HCT116 (cell line): ENCODE data around the gene CRLF1. TPM values are rescaled to one million over a fixed set of nuclear protein-coding genes. Genes with fewer than 3 reads are reported as not detected.

Experiments
- ATAC-seq: fragments of 200-7000 bp; cut with Tn5 transposase; 2 replicates; pipeline ENCODE4 v1.9.1; 2020; ENCODE audit warnings: mild to moderate bottlenecking, moderate library complexity
- BruUV-seq: library from RNA; stranded (reverse); fragments of 400-500 nt; replicated peaks from 2 replicates; lab custom pipeline; 2021; lab: Mats Ljungman, UMichigan
- CTCF ChIA-PET: fragments of 300-600 bp; sonication (Branson Sonifier 250); formaldehyde crosslinking; loops from one replicate; lab custom pipeline; 2021; ENCODE audit warnings: antibody characterized with exemption; lab: Charles Lee
- POLR2A ChIA-PET: fragments of 300-600, 350-600 bp; sonication (Branson Sonifier 250); formaldehyde crosslinking; loops from one replicate; lab custom pipeline; 2021; ENCODE audit warnings: antibody characterized with exemption; lab: Charles Lee
- RAD21 ChIA-PET, 2 experiments: fragments of 300-600 bp; sonication (Branson Sonifier 250); formaldehyde crosslinking; loops; one replicate each; lab custom pipeline; 2023; ENCODE audit warnings: low total read pairs in 2 of 2; ENCODE audit not compliant: uncharacterized antibody in 2 of 2, unreplicated experiment in 2 of 2, low non-redundant PET in 1 of 2; lab: Charles Lee
- DNase-seq: peaks from one replicate; pipeline ENCODE4 v3.0.0-alpha.2; 2010; ENCODE audit warnings: low read depth, low spot score
- H2AFZ ChIP-seq: fragments of 200-600 bp; shearing (Covaris generic), sonication (generic); 2 replicates; pipeline ENCODE4 v1.6.1; 2017; ENCODE audit warnings: low read depth, mixed run types, mixed read lengths, antibody characterized with exemption, low read length; ENCODE audit not compliant: poor library complexity, severe bottlenecking
- H3K27ac ChIP-seq: 2 replicates; pipeline ENCODE4 v1.5.1; 2012; ENCODE audit warnings: low read depth, low read length
- H3K27me3 ChIP-seq: fragments of 200-600 bp; sonication (generic); 2 replicates; pipeline ENCODE4 v1.6.1; 2016; ENCODE audit warnings: mixed run types, low read length, mixed read lengths; ENCODE audit not compliant: insufficient read depth
- H3K36me3 ChIP-seq, 2 experiments: fragments of 200-500 bp in 1 of 2; fragments of 200-600 bp in 1 of 2; sonication (Bioruptor generic) in 1 of 2; sonication (generic) in 1 of 2; 2 replicates each; pipeline versions ENCODE4 v1.5.1 to v1.6.1; 2014 to 2016; ENCODE audit warnings: low read length in 2 of 2, inconsistent platforms in 1 of 2, mixed read lengths in 1 of 2, mixed run types in 1 of 2; ENCODE audit not compliant: insufficient read depth in 2 of 2, control insufficient read depth in 1 of 2
- H3K4me1 ChIP-seq, 2 experiments: fragments of 200-600 bp in 1 of 2; sonication (generic) in 1 of 2; 2 replicates each; pipeline versions ENCODE4 v1.5.1 to v1.6.1; 2012 to 2017; ENCODE audit warnings: low read length in 2 of 2, inconsistent platforms in 1 of 2, mild to moderate bottlenecking in 1 of 2, mixed read lengths in 1 of 2, mixed run types in 1 of 2, moderate library complexity in 1 of 2; ENCODE audit not compliant: insufficient read depth in 2 of 2, control insufficient read depth in 1 of 2
- H3K4me2 ChIP-seq: fragments of 200-600 bp; sonication (generic); 2 replicates; pipeline ENCODE4 v1.6.1; 2017; ENCODE audit warnings: mixed run types, low read length, mixed read lengths
- H3K4me3 ChIP-seq, 2 experiments: fragments of 200-600 bp in 1 of 2; sonication (generic) in 1 of 2; replicated peaks in 1 of 2; 2 replicates each; pipeline ENCODE4 v1.5.1; 2011 to 2016; ENCODE audit warnings: low read length in 2 of 2, control low read depth in 1 of 2, low read depth in 1 of 2, mild to moderate bottlenecking in 1 of 2, mixed read lengths in 1 of 2, mixed run types in 1 of 2
- H3K79me2 ChIP-seq: fragments of 200-600 bp; sonication (generic); 2 replicates; pipeline ENCODE4 v1.6.1; 2017; ENCODE audit warnings: mild to moderate bottlenecking, mixed run types, low read length, moderate library complexity, mixed read lengths; ENCODE audit not compliant: insufficient read depth
- H3K9ac ChIP-seq: fragments of 200-600 bp; sonication (generic); 2 replicates; pipeline ENCODE4 v1.6.1; 2016; ENCODE audit warnings: low read length, mixed read lengths
- H3K9me2 ChIP-seq: fragments of 200-600 bp; sonication (generic), shearing (Covaris generic); 2 replicates; pipeline ENCODE4 v1.6.1; 2017; ENCODE audit warnings: mixed run types, mild to moderate bottlenecking, moderate library complexity; ENCODE audit not compliant: insufficient read depth
- H3K9me3 ChIP-seq, 2 experiments: fragments of 200-500 bp in 1 of 2; fragments of 200-600 bp in 1 of 2; sonication (Bioruptor generic) in 1 of 2; sonication (generic) in 1 of 2; 2 replicates each; pipeline ENCODE4 v1.6.1; 2014 to 2017; ENCODE audit warnings: low read length in 2 of 2, mixed read lengths in 2 of 2, inconsistent platforms in 1 of 2, low read depth in 1 of 2, mild to moderate bottlenecking in 1 of 2, mixed run types in 1 of 2, moderate library complexity in 1 of 2; ENCODE audit not compliant: control insufficient read depth in 1 of 2, insufficient read depth in 1 of 2
- H4K20me1 ChIP-seq: fragments of 200-600 bp; sonication (generic), shearing (Covaris generic); 2 replicates; pipeline ENCODE4 v1.6.1; 2017; ENCODE audit warnings: mixed run types, mild to moderate bottlenecking, moderate library complexity; ENCODE audit not compliant: insufficient read depth
- CEBPB ChIP-seq: IDR thresholded peaks from 2 replicates; pipeline ENCODE4 v1.6.1; 2012; ENCODE audit warnings: low read depth
- EGR1 ChIP-seq: IDR thresholded peaks from 2 replicates; pipeline ENCODE4 v1.6.1; 2012; ENCODE audit warnings: low read depth
- EZH2 ChIP-seq: fragments of 200-600 bp; sonication (generic); IDR thresholded peaks from 2 replicates; pipeline ENCODE4 v1.6.1; 2017; ENCODE audit warnings: antibody characterized with exemption, mixed run types
- EZH2phosphoT487 ChIP-seq: fragments of 200-600 bp; IDR thresholded peaks from 2 replicates; pipeline ENCODE4 v1.6.1; 2018; ENCODE audit warnings: antibody characterized with exemption, borderline replicate concordance
- TCF7L2 ChIP-seq: IDR thresholded peaks from 2 replicates; pipeline ENCODE4 v1.7.0; 2011; ENCODE audit warnings: borderline replicate concordance, inconsistent platforms; ENCODE audit not compliant: insufficient read depth, insufficient read length; ENCODE audit errors: extremely low read depth
- ZFX ChIP-seq: fragments of 450-650 bp; IDR thresholded peaks from 2 replicates; pipeline ENCODE4 v1.6.1; 2017
- ZNF274 ChIP-seq: fragments of 200-500 bp; sonication (Bioruptor generic); IDR thresholded peaks from 2 replicates; pipeline ENCODE4 v1.6.1; 2014; ENCODE audit warnings: mild to moderate bottlenecking, low read depth, low read length, inconsistent platforms
- intact Hi-C: fragments of 100-400 bp; cut with micrococcal nuclease; formaldehyde crosslinking; loops from 2 replicates; pipeline ENCODE4 v1.10.0; 2022
- total RNA-seq: library from RNA; stranded (reverse); gene quantifications from one replicate; pipeline ENCODE4 v1.2.1, GENCODE V29; 2021; ENCODE audit not compliant: unreplicated experiment
- TF ChIP-seq, protein P1 (sequence below): IDR thresholded peaks from 2 replicates; pipeline ENCODE4 v1.6.1; 2012
- TF ChIP-seq, protein P2 (sequence below): IDR thresholded peaks from 2 replicates; pipeline ENCODE4 v1.6.1; 2011; ENCODE audit warnings: mild to moderate bottlenecking, low read length, moderate library complexity; ENCODE audit not compliant: insufficient replicate concordance; ENCODE audit errors: extremely low read depth

CRLF1 gene
- total RNA-seq, 1 experiment from 2014 or later: 43.0 TPM

DNA sequence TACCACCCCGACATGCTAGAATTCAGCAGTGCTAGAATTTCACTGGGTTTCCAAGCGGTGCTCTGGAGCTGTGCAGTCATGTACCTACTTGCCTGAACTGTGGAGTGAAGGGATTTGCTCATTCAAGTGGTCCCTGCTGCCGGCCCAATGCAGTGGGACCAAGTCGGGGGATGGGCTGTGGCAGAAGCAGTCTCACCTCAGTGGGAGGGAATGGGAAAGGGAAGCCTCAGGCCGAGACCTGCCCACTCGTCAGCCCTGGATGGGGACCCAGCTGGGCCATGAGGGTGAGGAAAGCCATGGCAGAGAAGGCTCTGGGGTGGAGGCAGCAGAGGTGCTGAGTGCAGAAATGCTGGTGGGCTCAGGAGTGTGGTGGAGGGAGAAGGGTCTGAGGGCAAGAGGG is 45.1 kb upstream of the CRLF1 start:
- H4K20me1 ChIP-seq: no peaks in the 10 kb centered on the region
- no TSS peak for BruUV-seq
- intact Hi-C loops: no loop called here
- ChIA-PET CTCF (no interaction called here), POLR2A (no interaction called here), RAD21 (no interaction called here)
- H3K27me3 ChIP-seq: no peaks in the 10 kb centered on the region
- no peak overlapping the region for H3K9ac ChIP-seq
- H3K4me3 ChIP-seq: no peak overlapping the region
- H3K36me3 ChIP-seq: no peaks in the 10 kb centered on the region
- ATAC-seq (no peak), DNase-seq (no peak)
- no peak for TF ChIP-seq EGR1
- no peak for TF ChIP-seq ZNF274
- no peak for TF ChIP-seq EZH2
- TF ChIP-seq ZFX: no peak
- no peak for TF ChIP-seq TCF7L2
- no peak for TF ChIP-seq CEBPB
- TF ChIP-seq EZH2phosphoT487: no peak
- TF ChIP-seq, protein P1, sequence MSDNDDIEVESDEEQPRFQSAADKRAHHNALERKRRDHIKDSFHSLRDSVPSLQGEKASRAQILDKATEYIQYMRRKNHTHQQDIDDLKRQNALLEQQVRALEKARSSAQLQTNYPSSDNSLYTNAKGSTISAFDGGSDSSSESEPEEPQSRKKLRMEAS: no peak
- TF ChIP-seq, protein P2, sequence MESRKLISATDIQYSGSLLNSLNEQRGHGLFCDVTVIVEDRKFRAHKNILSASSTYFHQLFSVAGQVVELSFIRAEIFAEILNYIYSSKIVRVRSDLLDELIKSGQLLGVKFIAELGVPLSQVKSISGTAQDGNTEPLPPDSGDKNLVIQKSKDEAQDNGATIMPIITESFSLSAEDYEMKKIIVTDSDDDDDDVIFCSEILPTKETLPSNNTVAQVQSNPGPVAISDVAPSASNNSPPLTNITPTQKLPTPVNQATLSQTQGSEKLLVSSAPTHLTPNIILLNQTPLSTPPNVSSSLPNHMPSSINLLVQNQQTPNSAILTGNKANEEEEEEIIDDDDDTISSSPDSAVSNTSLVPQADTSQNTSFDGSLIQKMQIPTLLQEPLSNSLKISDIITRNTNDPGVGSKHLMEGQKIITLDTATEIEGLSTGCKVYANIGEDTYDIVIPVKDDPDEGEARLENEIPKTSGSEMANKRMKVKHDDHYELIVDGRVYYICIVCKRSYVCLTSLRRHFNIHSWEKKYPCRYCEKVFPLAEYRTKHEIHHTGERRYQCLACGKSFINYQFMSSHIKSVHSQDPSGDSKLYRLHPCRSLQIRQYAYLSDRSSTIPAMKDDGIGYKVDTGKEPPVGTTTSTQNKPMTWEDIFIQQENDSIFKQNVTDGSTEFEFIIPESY: no peak
- H3K27ac ChIP-seq: no peak overlapping the region
- no peaks in the 10 kb centered on the region for H3K4me1 ChIP-seq
- no peaks in the 10 kb centered on the region for H3K9me2 ChIP-seq
- H3K4me2 ChIP-seq: no peak overlapping the region
- H3K9me3 ChIP-seq: no peaks in the 10 kb centered on the region
- peaks cover 4% of the 10 kb centered on the region; the same call in 1 of the 2 replicates for H3K79me2 ChIP-seq
- no peak overlapping the region for H2AFZ ChIP-seq
